H1 (cell line): ENCODE measurements around the gene CALD1. TPM values are rescaled to one million over a fixed set of nuclear protein-coding genes. Genes with fewer than 3 reads are reported as not detected.

Experiments
- CTCF ChIA-PET: fragments of 300-600 bp; sonication (Branson Sonifier 250); formaldehyde crosslinking; loops from one replicate; lab custom pipeline; 2021; ENCODE audit not compliant: partially characterized antibody; lab: Charles Lee
- POLR2A ChIA-PET: fragments of 300-600 bp; sonication (Branson Sonifier 250); formaldehyde crosslinking; loops from one replicate; lab custom pipeline; 2021; ENCODE audit warnings: inconsistent platforms; ENCODE audit not compliant: partially characterized antibody; lab: Charles Lee
- DNase-seq, 2 experiments: peaks; one replicate each; pipeline versions ENCODE4 v3.0.0 to v3.0.0-alpha.2; 2010 to 2022; ENCODE audit warnings: low spot score in 2 of 2, low read depth in 1 of 2, mixed read lengths in 1 of 2
- FAIRE-seq: peaks from 2 replicates; lab custom pipeline; 2011; peaks lifted over from hg19 to GRCh38; lab: Jason Lieb, UNC
- H2AFZ ChIP-seq: 2 replicates; pipeline ENCODE4 v1.8.1; 2012; ENCODE audit warnings: low read length, inconsistent platforms
- H2AK5ac ChIP-seq: 2 replicates; pipeline ENCODE4 v1.6.1; 2013; ENCODE audit warnings: low read depth, low read length
- H2BK120ac ChIP-seq: replicated peaks from 2 replicates; pipeline ENCODE3; 2013; ENCODE audit warnings: low read depth, low read length, inconsistent platforms
- H2BK12ac ChIP-seq: 2 replicates; pipeline ENCODE4 v1.6.1; 2013; ENCODE audit warnings: low read depth, low read length
- H2BK15ac ChIP-seq: 2 replicates; pipeline ENCODE4 v1.6.1; 2013; ENCODE audit warnings: low read length
- H2BK20ac ChIP-seq: 2 replicates; pipeline ENCODE4 v1.6.1; 2013; ENCODE audit warnings: low read length
- H2BK5ac ChIP-seq: 2 replicates; pipeline ENCODE4 v1.6.1; 2013; ENCODE audit warnings: low read depth, low read length
- H3K14ac ChIP-seq: 2 replicates; pipeline ENCODE4 v1.6.1; 2013; ENCODE audit warnings: inconsistent platforms; ENCODE audit not compliant: insufficient read length
- H3K18ac ChIP-seq: 2 replicates; pipeline ENCODE4 v1.6.1; 2013; ENCODE audit warnings: low read length; ENCODE audit errors: extremely low read depth
- H3K23ac ChIP-seq: 2 replicates; pipeline ENCODE4 v1.6.1; 2013; ENCODE audit warnings: inconsistent platforms; ENCODE audit not compliant: insufficient read length
- H3K23me2 ChIP-seq: 2 replicates; pipeline ENCODE4 v1.6.1; 2013; ENCODE audit warnings: low read depth, low read length
- H3K27ac ChIP-seq: 2 replicates; pipeline ENCODE4 v1.6.1; 2011; ENCODE audit warnings: low read depth, low read length, inconsistent platforms
- H3K27me3 ChIP-seq, 4 experiments: replicated peaks in 1 of 4; 1 replicate in 1 of 4; 2 replicates in 3 of 4; pipeline versions ENCODE4 v1.6.1 to v1.8.1; 2011 to 2013; ENCODE audit warnings: low read length in 3 of 4, mild to moderate bottlenecking in 3 of 4, inconsistent platforms in 2 of 4, mixed read lengths in 2 of 4, moderate library complexity in 1 of 4; ENCODE audit not compliant: control insufficient read depth in 3 of 4, insufficient read depth in 3 of 4; ENCODE audit errors: extremely low read depth in 1 of 4
- H3K36me3 ChIP-seq, 4 experiments: 2 replicates each; pipeline versions ENCODE4 v1.6.1 to v1.8.1; 2011 to 2013; ENCODE audit warnings: mild to moderate bottlenecking in 4 of 4, low read length in 3 of 4, moderate library complexity in 2 of 4, control low read depth in 1 of 4, inconsistent platforms in 1 of 4; ENCODE audit not compliant: insufficient read depth in 4 of 4, control insufficient read depth in 2 of 4
- H3K4ac ChIP-seq: replicated peaks from 2 replicates; pipeline ENCODE3; 2013; ENCODE audit warnings: low read length, low read depth, mixed read lengths, inconsistent platforms; ENCODE audit not compliant: insufficient read length
- H3K4me1 ChIP-seq, 4 experiments: replicated peaks in 1 of 4; 1 replicate in 1 of 4; 2 replicates in 3 of 4; pipeline versions ENCODE4 v1.6.1 to v1.8.1; 2011 to 2013; ENCODE audit warnings: low read length in 3 of 4, inconsistent platforms in 2 of 4, mixed read lengths in 1 of 4; ENCODE audit not compliant: insufficient read depth in 4 of 4, control insufficient read depth in 3 of 4
- H3K4me2 ChIP-seq, 2 experiments: 2 replicates each; pipeline versions ENCODE4 v1.6.1 to v1.8.1; 2011 to 2013; ENCODE audit warnings: low read depth in 2 of 2, low read length in 2 of 2, control low read depth in 1 of 2, inconsistent platforms in 1 of 2, mild to moderate bottlenecking in 1 of 2; ENCODE audit not compliant: insufficient read depth in 1 of 2
- H3K4me3 ChIP-seq, 4 experiments: fragments of 200-600, 300-600 bp in 1 of 4; sonication (generic), shearing (Covaris generic), sonication (Bioruptor Twin) in 1 of 4; 2 replicates each; pipeline versions ENCODE4 v1.5.1 to v1.8.1; 2011 to 2016; ENCODE audit warnings: low read length in 4 of 4, low read depth in 3 of 4, control low read depth in 2 of 4, inconsistent platforms in 2 of 4, mild to moderate bottlenecking in 2 of 4, mixed read lengths in 1 of 4, moderate library complexity in 1 of 4; ENCODE audit not compliant: insufficient read depth in 2 of 4; ENCODE audit errors: extremely low read depth in 1 of 4
- H3K56ac ChIP-seq: replicated peaks from 2 replicates; pipeline ENCODE3; 2013; ENCODE audit warnings: low read depth, mild to moderate bottlenecking, mixed read lengths, low read length, inconsistent platforms; ENCODE audit not compliant: insufficient read length
- H3K79me1 ChIP-seq: 2 replicates; pipeline ENCODE4 v1.6.1; 2013; ENCODE audit warnings: low read depth, low read length, control low read depth
- H3K79me2 ChIP-seq, 2 experiments: 2 replicates each; pipeline versions ENCODE4 v1.6.1 to v1.8.1; 2012 to 2013; ENCODE audit warnings: low read length in 2 of 2, mild to moderate bottlenecking in 2 of 2, inconsistent platforms in 1 of 2; ENCODE audit not compliant: insufficient read depth in 2 of 2, control insufficient read depth in 1 of 2
- H3K9ac ChIP-seq, 4 experiments: replicated peaks in 1 of 4; 1 replicate in 1 of 4; 2 replicates in 3 of 4; pipeline versions ENCODE4 v1.6.1 to v1.8.1; 2011 to 2013; ENCODE audit warnings: low read depth in 3 of 4, low read length in 3 of 4, control low read depth in 2 of 4, mild to moderate bottlenecking in 2 of 4, moderate library complexity in 2 of 4, inconsistent platforms in 1 of 4; ENCODE audit errors: extremely low read depth in 1 of 4
- H3K9me3 ChIP-seq, 2 experiments: 2 replicates each; pipeline versions ENCODE4 v1.6.1 to v1.8.1; 2012 to 2013; ENCODE audit warnings: mild to moderate bottlenecking in 2 of 2, moderate library complexity in 2 of 2, control low read depth in 1 of 2, inconsistent platforms in 1 of 2, low read depth in 1 of 2, low read length in 1 of 2, mixed read lengths in 1 of 2; ENCODE audit not compliant: insufficient read depth in 2 of 2
- H4K20me1 ChIP-seq, 2 experiments: replicated peaks in 1 of 2; 2 replicates each; pipeline versions ENCODE3 to v1.8.1; 2011 to 2013; ENCODE audit warnings: inconsistent platforms in 2 of 2, low read length in 2 of 2, mild to moderate bottlenecking in 1 of 2; ENCODE audit not compliant: insufficient read depth in 2 of 2, control insufficient read depth in 1 of 2
- H4K5ac ChIP-seq: 2 replicates; pipeline ENCODE4 v1.6.1; 2013; ENCODE audit warnings: low read length, low read depth, mixed read lengths, inconsistent platforms; ENCODE audit not compliant: insufficient read length
- H4K8ac ChIP-seq: 2 replicates; pipeline ENCODE4 v1.8.0; 2013; ENCODE audit warnings: mild to moderate bottlenecking, moderate library complexity, low read length, inconsistent platforms; ENCODE audit not compliant: insufficient read depth; ENCODE audit errors: extremely low read depth
- H4K91ac ChIP-seq: replicated peaks from 2 replicates; pipeline ENCODE3; 2013; ENCODE audit warnings: low read length, mixed read lengths, inconsistent platforms; ENCODE audit not compliant: insufficient read length
- CHD2 ChIP-seq: IDR thresholded peaks from 2 replicates; pipeline ENCODE4 v1.6.1; 2012; ENCODE audit warnings: low read length, improper control_type of control experiment
- GABPA ChIP-seq: IDR thresholded peaks from 2 replicates; pipeline ENCODE4 v1.6.1; 2011; ENCODE audit warnings: mild to moderate bottlenecking, low read length, moderate library complexity, borderline replicate concordance; ENCODE audit not compliant: insufficient read depth
- HDAC2 ChIP-seq, 2 experiments: fragments of 300-600 bp in 1 of 2; sonication (generic) in 1 of 2; IDR thresholded peaks; 2 replicates each; pipeline ENCODE4 v1.6.1; 2011 to 2012; ENCODE audit warnings: low read depth in 2 of 2, low read length in 2 of 2, mild to moderate bottlenecking in 2 of 2, moderate library complexity in 2 of 2, borderline replicate concordance in 1 of 2, inconsistent platforms in 1 of 2
- JUN ChIP-seq: IDR thresholded peaks from 2 replicates; pipeline ENCODE4 v1.6.1; 2011; ENCODE audit warnings: low read depth, mild to moderate bottlenecking, improper control_type of control experiment, low read length
- POU5F1 ChIP-seq: IDR thresholded peaks from 2 replicates; pipeline ENCODE4 v1.6.1; 2011; ENCODE audit warnings: low read depth, mild to moderate bottlenecking, low read length, moderate library complexity
- SAP30 ChIP-seq: fragments of 300-600 bp; sonication (generic); IDR thresholded peaks from 2 replicates; pipeline ENCODE4 v1.7.1; 2012; ENCODE audit warnings: low read length, moderate library complexity, mild to moderate bottlenecking, inconsistent platforms; ENCODE audit not compliant: insufficient read depth, insufficient replicate concordance
- SIRT6 ChIP-seq: IDR thresholded peaks from one replicate; pipeline ENCODE4 v1.7.1; 2012; ENCODE audit warnings: low read length, inconsistent platforms
- SRF ChIP-seq: IDR thresholded peaks from 2 replicates; pipeline ENCODE4 v1.6.1; 2011; ENCODE audit warnings: mild to moderate bottlenecking, low read depth, low read length, moderate library complexity
- SUZ12 ChIP-seq: fragments of 200-600 bp; sonication (generic); IDR thresholded peaks from 2 replicates; pipeline ENCODE4 v1.6.1; 2012; ENCODE audit warnings: mild to moderate bottlenecking, inconsistent platforms, low read length, moderate library complexity, mixed read lengths
- TEAD4 ChIP-seq: IDR thresholded peaks from 2 replicates; pipeline ENCODE4 v1.6.1; 2012; ENCODE audit warnings: low read depth, low read length, inconsistent platforms, mixed read lengths
- ZNF274 ChIP-seq: IDR thresholded peaks from 2 replicates; pipeline ENCODE4 v1.7.0; 2012; ENCODE audit warnings: low read length, borderline replicate concordance; ENCODE audit errors: extremely low read depth
- whole genome bisulfite sequencing, 2 experiments: shearing (Covaris generic) in 1 of 2; methylation state at CpG; one replicate each; pipeline versions ENCODE4 v1.1.6 to v1.1.7; 2013 to 2015; ENCODE audit warnings: low lambda C conversion rate in 2 of 2, mixed read lengths in 2 of 2, inconsistent platforms in 1 of 2, low coverage in 1 of 2, missing lambda C conversion rate in 1 of 2; ENCODE audit not compliant: insufficient replicate concordance in 2 of 2, insufficient coverage in 1 of 2, insufficient read length in 1 of 2; ENCODE audit errors: extremely low coverage in 1 of 2, missing lambda C conversion rate in 1 of 2; 5-methylcytosine and 5-hydroxymethylcytosine counted together
- polyA plus RNA-seq, 7 experiments: library from polyadenylated mRNA; depleted of rRNA in 3 of 7; stranded (reverse) in 5 of 7; unstranded in 2 of 7; fragments of >200 nt in 5 of 7; fragments of 200-250 nt in 2 of 7; gene quantifications; 1 replicate in 5 of 7; 2 replicates in 1 of 7; 4 replicates in 1 of 7; pipeline versions ENCODE4 v1.2.1 to v1.2.3, GENCODE V29; 2011 to 2013; ENCODE audit warnings: missing spikeins in 2 of 7, mixed read lengths in 2 of 7
- total RNA-seq: library from RNA; stranded (reverse); fragmentation: NEBNext Ultra II Directional; extraction: Animal tissue kit (Norgen Biotek cat#: 25700); gene quantifications from 2 replicates; pipeline ENCODE4 v1.2.1, GENCODE V29; 2021

CALD1 gene
- total and polyA plus RNA-seq, 2 of the 8 experiments (the other 6 are each of a cell fraction or from before 2014, with no cell fraction given), result 34.3 to 177 TPM

- Histone ChIP-seq H3K36me3 (no peaks in the 10 kb centered on the region), H3K23me2 (no peaks in the 10 kb centered on the region), H3K56ac (no peak overlapping the region), H3K9me3 (no peaks in the 10 kb centered on the region), H4K20me1 (peaks cover 0 to 2% of the 10 kb centered on the region in 2 experiments), H2BK12ac (no peak overlapping the region), H3K18ac (no peak overlapping the region), H3K23ac (no peak overlapping the region), H3K4ac (no peak overlapping the region), H2BK15ac (no peak overlapping the region), H4K8ac (no peak overlapping the region), H3K4me2 (no peak overlapping the region; a peak in 1 of 4 replicates), H4K5ac (no peak overlapping the region), H3K9ac (no peak overlapping the region), H3K27me3 (no peaks in the 10 kb centered on the region), H3K79me1 (no peaks in the 10 kb centered on the region), H3K4me3 (no peak overlapping the region), H2BK20ac (no peak overlapping the region), H2AFZ (no peak overlapping the region), H3K27ac (no peak overlapping the region), H3K14ac (no peak overlapping the region), H4K91ac (no peak overlapping the region), H3K79me2 (peaks cover 0 to 6% of the 10 kb centered on the region in 2 experiments; a peak in 1 of 4 replicates), H2AK5ac (no peak overlapping the region), H2BK5ac (no peak overlapping the region), H2BK120ac (no peak overlapping the region), H3K4me1 (peaks cover 0 to 6% (median 5%) of the 10 kb centered on the region in 4 experiments; a peak in 5 of 7 replicates)
- ChIA-PET POLR2A (no interaction called here), CTCF (interaction anchor here (1.3 kb wide), 1 partner anchor 18 kb away, joined by 3 read pairs; no protein-coding TSS in a partner anchor)
- FAIRE-seq, result no peak
- WGBS, 2 experiments, result 72% methylated on average over 4 of the region's 4 CpGs; no CpG with 5 or more reads in 1 of the 2 experiments
- no peak for DNase-seq
- TF ChIP-seq CHD2 (no peak), HDAC2 (IDR thresholded peaks at IDR 0.05; ENCODE audit: borderline replicate concordance in 1 of 2, low read depth in 2 of 2, low read length in 2 of 2) (no peak), SIRT6 (no peak), ZNF274 (no peak), SRF (no peak), SUZ12 (no peak), POU5F1 (no peak), JUN (no peak), TEAD4 (no peak), SAP30 (no peak), GABPA (no peak)
Observed at GRCh38 chr7:134910968-134911367, 131.5 kb downstream of the CALD1 start.
